NCI-H1417 (cell line): ENCODE data around the gene TMCC1.
"Not testable (repeated sequence)": the region's sequence is repeated elsewhere in the genome, so short reads cannot be mapped to it uniquely, and the experiment has no call there.

Source experiments
- DNase-seq, 3 experiments: peaks; one replicate each; lab custom pipeline; 2025; lab: John Stamatoyannopoulos, UW

TMCC1 gene

DNA sequence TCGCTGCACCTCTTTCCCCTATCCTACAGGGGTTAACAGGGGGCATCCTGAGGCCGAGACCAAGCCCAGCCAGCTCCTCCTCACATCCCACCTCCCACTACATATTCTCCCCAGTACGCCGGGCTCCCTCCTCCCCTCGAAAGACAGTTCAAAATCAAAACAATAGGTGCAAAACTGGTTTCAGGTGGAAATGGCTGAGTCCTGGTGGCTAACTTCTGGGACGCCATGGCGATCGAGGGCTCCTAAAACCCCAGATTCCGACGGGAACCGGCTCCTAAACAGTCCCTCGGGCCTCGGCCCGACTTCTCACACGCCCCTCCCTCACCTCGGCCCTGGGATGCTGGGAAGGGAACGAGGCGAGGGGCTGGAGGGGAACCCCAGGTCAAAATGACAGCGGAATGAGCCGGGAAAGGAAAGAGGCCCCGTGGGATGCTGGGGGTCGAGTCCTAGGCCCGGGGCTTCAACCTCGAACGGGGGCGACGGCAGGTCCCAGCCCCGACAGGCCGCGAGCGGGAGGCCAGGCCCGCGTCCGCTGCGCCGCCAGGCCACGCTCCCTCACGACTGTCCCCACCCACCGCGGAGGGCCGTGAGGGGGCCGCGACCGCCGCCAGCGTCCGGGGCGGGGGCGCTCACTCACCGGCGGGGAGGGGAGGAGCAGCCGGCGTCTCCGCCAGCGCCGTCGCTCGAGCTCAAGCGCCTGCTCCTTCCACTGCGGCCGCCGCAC is 492 bp downstream of the TMCC1 start:
- DNase-seq: peak; percentile 81 to 95 (median 91)

GRCh38 chr3:129892486-129892856 is 1.0 kb downstream of the TMCC1 start:
- DNase-seq: peak in 2 of 3 experiments; percentile 43 to 75

DNA sequence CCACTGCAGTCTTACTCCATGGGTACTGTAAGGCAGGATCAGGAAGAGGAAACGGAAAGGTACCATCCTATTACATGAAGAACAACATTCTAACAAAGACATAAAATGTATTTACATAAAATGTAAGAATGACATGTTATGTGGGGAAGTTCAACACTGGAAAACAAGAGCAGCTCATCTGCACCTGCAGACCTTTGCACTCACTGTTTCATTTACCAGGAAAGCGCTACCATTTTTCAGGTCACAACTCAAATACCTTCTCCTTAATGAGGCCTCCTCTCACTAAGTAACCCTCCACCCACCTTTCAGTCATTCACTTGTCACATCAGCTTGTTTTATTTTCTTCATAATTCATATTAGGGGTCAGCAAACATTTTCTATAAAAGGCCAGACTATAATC is 2.6 kb downstream of the TMCC1 start:
- peak in 1 of 3 experiments; percentile 9 for DNase-seq

DNA sequence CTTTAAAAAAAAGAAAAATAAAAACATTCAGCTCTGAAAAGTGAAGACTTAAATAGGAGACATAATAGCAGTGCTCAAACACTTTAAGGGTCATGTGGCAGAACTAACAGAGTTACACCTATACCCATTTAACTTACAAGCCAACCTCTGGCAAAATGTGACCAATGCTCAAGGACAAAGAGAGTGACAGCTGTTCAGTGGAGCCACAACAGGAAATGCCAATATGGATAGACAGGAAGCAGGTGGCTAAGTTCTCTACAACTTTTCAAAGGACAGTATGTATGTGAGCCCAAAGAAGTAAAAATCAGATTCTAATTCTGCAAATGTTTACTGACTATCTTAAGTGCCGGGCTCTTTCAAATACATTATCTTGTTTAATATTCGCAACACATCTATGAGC is 3.4 kb downstream of the TMCC1 start:
- DNase-seq: peak in 1 of 3 experiments; percentile 40

GRCh38 chr3:129888771-129889170 is 4.7 kb downstream of the TMCC1 start:
- no peak for DNase-seq

- DNase-seq: no peak
These were observed 12.2 kb downstream of the TMCC1 start for GRCh38 chr3:129881261-129881660.

DNA sequence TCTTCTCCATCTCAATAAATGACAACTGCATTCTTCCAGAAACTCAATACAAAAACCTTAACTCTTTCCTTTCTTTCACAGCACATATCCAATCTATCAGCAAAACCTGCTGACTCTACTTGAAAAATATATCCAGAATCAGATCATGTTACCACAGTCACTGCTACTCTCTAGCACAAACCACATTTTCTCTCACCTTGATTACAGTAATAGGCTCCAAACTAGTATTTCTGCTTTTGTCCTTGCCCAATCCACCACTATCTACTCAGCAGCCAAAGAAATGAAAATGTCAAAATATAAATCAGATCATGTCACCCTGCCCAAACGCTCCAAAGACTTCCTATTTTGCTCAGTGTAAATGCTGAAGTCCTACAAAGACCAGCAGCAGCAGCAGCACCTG is 15.2 kb downstream of the TMCC1 start:
- no peak for DNase-seq

GRCh38 chr3:129874479-129874878 is 19.0 kb downstream of the TMCC1 start:
- not testable (repeated sequence) for DNase-seq

DNA sequence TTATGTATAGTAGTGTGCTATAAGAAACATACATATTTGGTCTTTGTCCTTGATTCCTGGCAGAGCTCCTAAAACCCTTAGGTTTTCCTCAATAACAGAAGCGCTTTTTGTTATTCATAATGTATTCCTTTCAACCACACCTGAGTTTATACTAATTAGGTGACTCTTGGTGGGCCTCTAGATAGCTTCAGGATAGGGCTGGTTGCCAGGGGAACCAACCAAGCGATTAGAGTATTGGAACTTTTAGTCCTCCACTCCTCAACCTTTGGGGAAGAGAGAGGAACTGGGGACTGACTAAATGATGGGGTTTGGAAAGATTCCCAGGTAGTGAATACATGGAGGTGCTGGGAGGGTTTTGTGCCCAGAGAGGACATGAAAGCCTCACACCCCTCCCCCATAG is 24.6 kb downstream of the TMCC1 start:
- DNase-seq: no peak

GRCh38 chr3:129867506-129868124 is 25.9 kb downstream of the TMCC1 start:
- DNase-seq: no peak

DNA sequence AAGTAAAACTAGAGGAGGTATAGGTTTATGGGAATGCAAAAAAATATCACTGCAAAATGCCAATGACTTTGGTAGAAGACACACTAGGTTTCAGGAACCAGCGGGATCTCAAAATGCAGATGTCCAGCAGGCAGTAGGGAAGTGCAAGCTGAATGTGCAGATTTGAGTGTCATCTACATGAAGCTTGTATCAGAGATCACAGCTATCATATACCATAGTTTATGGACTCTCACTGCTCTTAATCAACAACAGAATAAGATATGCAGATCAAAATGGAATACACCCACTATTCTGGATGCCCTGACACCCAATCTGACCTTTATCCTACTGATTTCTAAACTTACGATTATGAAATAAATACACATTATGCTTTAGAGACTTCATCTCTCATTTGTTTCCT is 27.7 kb downstream of the TMCC1 start:
- no peak for DNase-seq

GRCh38 chr3:129864519-129864918 is 29.0 kb downstream of the TMCC1 start:
- DNase-seq: no peak

- DNase-seq: no peak
These were observed 34.2 kb downstream of the TMCC1 start for GRCh38 chr3:129859272-129859671.

- DNase-seq: no peak
These were observed 35.6 kb downstream of the TMCC1 start for GRCh38 chr3:129857899-129858298.

DNA sequence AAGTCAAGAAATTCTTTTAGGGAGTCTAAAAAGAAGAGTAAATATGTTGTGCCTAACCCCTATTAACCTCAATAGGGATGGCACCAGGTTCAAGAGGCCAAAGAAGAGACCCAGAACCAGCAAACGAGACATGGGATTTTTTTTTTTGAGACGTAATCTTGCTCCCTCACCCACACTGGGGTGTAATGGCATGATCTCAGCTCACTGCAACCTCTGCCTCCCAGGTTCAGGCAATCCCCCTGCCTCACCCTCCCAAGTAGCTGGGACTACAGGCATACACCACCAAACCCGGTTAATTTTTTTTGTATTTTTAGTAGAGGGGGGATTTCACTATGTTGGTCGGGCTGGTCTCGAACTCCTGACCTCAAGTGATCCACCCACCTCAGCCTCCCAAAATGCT is 36.7 kb downstream of the TMCC1 start:
- DNase-seq: not testable (repeated sequence)

DNA sequence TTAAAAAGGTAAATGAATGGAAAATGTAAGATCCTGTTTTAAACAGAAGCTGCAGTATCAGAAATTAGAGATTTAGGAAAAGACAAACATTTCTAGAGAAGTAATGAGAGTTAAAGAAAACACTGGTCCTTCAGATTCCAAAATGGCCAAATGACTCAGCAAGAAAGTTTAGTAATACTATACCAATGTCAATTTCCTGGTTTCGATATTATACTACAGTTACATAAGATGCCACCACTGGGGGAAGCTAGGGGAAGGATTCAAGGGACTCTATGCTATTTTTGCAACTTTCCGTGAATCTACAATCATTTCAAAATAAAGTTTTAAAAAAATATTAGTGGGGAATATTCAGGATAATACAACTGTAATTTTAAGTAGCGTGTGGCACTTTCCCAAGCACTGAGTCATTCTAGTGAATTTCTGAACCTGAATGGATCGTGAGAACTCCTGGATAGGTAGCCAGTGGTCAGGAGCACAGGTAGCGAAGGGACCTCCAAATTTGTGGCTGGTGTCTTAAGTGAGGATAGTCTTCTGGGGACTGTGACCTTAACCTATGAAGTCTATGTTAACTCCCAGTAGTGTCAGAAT is 37.6 kb downstream of the TMCC1 start:
- no peak for DNase-seq

DNA sequence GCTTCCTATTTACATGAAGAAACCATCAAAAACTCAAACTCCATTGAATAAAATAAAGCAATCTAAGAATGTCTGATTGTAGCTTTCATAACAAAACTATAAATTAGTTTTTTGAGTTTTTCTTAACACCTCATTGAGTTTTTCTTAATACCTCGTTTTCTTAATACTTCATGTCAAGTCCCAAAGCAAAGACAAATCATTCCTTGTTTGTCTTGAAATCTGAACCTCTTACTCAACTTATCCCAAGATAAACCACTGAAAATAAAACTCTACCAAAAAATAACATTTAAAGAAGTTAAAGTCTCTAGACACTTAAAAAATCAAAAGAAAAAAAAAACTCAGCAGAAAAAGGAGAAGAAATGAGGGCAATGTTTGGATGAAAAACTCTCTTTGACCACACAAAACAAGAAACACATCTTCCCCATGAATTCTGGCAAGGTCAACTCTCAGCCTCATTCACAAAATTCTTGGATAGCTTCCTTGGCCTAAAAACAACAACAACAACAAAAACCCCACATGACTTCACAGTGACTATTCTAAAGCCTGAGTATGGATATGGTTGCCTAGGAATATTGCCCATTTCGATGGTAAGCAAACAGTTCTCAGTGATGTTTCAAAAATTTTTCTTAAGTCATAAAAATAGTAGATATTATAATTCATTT is 38.2 kb downstream of the TMCC1 start:
- DNase-seq: no peak

DNA sequence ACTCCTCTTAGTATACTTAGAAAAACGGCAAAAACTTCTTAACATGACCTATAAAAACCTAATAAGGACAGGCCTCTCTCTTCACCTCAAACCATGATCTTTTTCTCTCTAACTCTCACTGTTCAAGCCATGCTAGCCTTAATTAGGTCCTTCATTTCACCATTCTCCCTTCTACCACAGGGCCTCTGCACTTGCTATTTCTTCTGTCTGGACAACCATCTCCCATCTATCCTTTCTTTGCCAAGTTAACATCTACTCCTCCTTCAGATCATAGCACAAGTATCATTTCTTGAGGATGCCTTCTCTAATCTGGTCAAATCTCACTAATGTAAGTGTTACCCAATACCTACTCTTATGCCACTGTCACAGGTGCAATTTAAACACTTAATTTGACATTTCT is 39.1 kb downstream of the TMCC1 start:
- DNase-seq: no peak

GRCh38 chr3:129845956-129846355 is 47.6 kb downstream of the TMCC1 start:
- DNase-seq: no peak

DNA sequence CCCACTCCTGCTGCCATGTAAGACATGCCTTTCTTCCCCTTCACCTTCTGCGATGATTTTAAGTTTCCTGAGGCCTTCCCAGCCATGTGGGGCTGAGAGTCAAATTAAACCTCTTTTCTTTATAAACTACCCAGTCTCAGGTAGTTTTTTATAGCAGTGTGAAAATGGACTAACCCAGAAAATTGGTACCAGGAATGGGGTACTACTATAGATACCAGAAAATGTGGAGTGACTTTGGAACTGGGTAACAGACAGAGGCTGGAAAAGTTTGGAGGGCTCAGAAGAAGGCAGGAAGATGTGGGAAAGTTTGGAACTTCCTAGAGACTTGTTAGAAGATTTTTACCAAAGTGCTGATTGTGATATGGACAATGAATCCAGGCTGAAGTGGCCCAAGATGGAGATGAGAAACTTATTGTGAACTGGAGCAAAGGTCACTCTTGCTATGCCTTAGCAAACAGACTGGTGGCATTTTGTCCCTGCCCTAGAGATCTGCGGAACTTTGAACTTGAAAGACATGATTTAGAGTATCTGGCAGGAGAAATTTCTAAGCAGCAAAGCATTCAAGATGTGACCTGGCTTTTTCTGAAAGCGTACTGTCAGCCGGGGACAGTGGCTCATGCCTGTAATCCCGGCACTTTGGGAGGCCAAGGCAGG is 52.7 kb downstream of the TMCC1 start:
- DNase-seq: no peak

GRCh38 chr3:129838086-129838485 is 55.4 kb downstream of the TMCC1 start:
- DNase-seq: no peak

DNA sequence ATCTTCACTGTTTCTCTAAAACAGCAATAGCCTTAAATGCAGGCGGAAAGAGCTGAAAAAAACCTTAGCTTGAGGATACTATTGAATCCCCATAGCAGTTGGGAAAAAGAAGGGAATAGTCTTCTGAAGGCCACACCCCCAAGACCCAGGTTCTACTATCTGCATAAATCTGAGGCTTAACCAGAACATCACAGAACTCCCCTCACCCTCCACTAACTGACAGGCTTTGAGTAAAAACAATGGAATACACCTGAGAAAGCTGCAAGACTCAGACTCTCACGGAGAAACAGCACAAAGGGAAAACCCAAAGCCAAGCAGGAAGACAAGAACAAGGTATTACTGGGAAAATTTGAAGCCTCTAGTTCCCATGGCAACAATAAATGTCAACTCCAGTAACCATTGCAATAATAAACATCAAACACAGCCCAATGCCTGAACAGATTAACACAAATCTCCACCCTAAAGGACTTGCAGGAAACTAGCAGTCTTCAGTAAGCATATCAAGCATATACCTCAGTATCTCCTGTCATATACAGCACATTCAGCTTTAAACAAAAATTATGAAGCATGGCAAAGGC is 56.4 kb downstream of the TMCC1 start:
- peak in 1 of 3 experiments; percentile 12 for DNase-seq
